ENCODE results near the gene BCR.
A peak's percentile ranks its signal among the peaks of the same experiment; 100 is the strongest.
"Not testable (repeated sequence)": the region's sequence is repeated elsewhere in the genome, so short reads cannot be mapped to it uniquely, and the experiment has no call there.

BCR gene

GRCh38 chr22:23313791-23314567, 133.7 kb downstream of the BCR start:
- TF ChIP-seq JUND (IDR thresholded peaks at IDR 0.05; ENCODE audit: low read depth): no peak
- DNase-seq (ENCODE audit: low read depth in 1 of 2, low spot score in 1 of 2): no peak
- in situ Hi-C loops (cut with HindIII; ENCODE audit: low pct_unique_long_range_greater_than_20kb, low sequenced_read_pairs): no loop called here

- peak; percentile 13 to 39 for DNase-seq (ENCODE audit: low read depth in 1 of 2, low spot score in 1 of 2)
- in situ Hi-C loops (cut with HindIII; ENCODE audit: low pct_unique_long_range_greater_than_20kb, low sequenced_read_pairs): no loop called here
- no peak for TF ChIP-seq JUND (IDR thresholded peaks at IDR 0.05; ENCODE audit: low read depth)
Observed at GRCh38 chr22:23315341-23315917, 135.1 kb downstream of the BCR start.

GRCh38 chr22:23316596-23316995, 136.3 kb downstream of the BCR start:
- in situ Hi-C loops (cut with HindIII; ENCODE audit: low pct_unique_long_range_greater_than_20kb, low sequenced_read_pairs); DNase-seq (ENCODE audit: low read depth in 1 of 2, low spot score in 1 of 2): not testable (repeated sequence)

GRCh38 chr22:23318316-23318715, 138.0 kb downstream of the BCR start:
- DNase-seq (ENCODE audit: low read depth in 1 of 2, low spot score in 1 of 2); in situ Hi-C loops (cut with HindIII; ENCODE audit: low pct_unique_long_range_greater_than_20kb, low sequenced_read_pairs): not testable (repeated sequence)

- in situ Hi-C loops (cut with HindIII; ENCODE audit: low pct_unique_long_range_greater_than_20kb, low sequenced_read_pairs); DNase-seq (ENCODE audit: low read depth in 1 of 2, low spot score in 1 of 2): not testable (repeated sequence)
Observed at GRCh38 chr22:23322497-23323080, 142.3 kb downstream of the BCR start.

GRCh38 chr22:23323960-23324688, 143.8 kb downstream of the BCR start:
- in situ Hi-C loops (cut with HindIII; ENCODE audit: low pct_unique_long_range_greater_than_20kb, low sequenced_read_pairs): not testable (repeated sequence)

GRCh38 chr22:23325183-23325582, 144.9 kb downstream of the BCR start:
- TF ChIP-seq JUND (IDR thresholded peaks at IDR 0.05; ENCODE audit: low read depth): no peak
- in situ Hi-C loops (cut with HindIII; ENCODE audit: low pct_unique_long_range_greater_than_20kb, low sequenced_read_pairs): no loop called here

More at GRCh38 chr22:23323960-23324688, 143.8 kb downstream of the BCR start:
- not testable (repeated sequence) for DNase-seq (ENCODE audit: low read depth in 1 of 2, low spot score in 1 of 2)

GRCh38 chr22:23333822-23334221, 153.5 kb downstream of the BCR start:
- DNase-seq (ENCODE audit: low read depth in 1 of 2, low spot score in 1 of 2); in situ Hi-C loops (cut with HindIII; ENCODE audit: low pct_unique_long_range_greater_than_20kb, low sequenced_read_pairs): not testable (repeated sequence)

More at GRCh38 chr22:23325183-23325582, 144.9 kb downstream of the BCR start:
- DNase-seq (ENCODE audit: low read depth in 1 of 2, low spot score in 1 of 2): no peak

GRCh38 chr22:23337672-23338071, 157.4 kb downstream of the BCR start:
- in situ Hi-C loops (cut with HindIII; ENCODE audit: low pct_unique_long_range_greater_than_20kb, low sequenced_read_pairs); DNase-seq (ENCODE audit: low read depth in 1 of 2, low spot score in 1 of 2): not testable (repeated sequence)

GRCh38 chr22:23341942-23342695, 161.8 kb downstream of the BCR start:
- in situ Hi-C loops (cut with HindIII; ENCODE audit: low pct_unique_long_range_greater_than_20kb, low sequenced_read_pairs); DNase-seq (ENCODE audit: low read depth in 1 of 2, low spot score in 1 of 2): not testable (repeated sequence)

GRCh38 chr22:23351321-23351720, 171.0 kb downstream of the BCR start:
- DNase-seq (ENCODE audit: low read depth in 1 of 2, low spot score in 1 of 2): no peak
- in situ Hi-C loops (cut with HindIII; ENCODE audit: low pct_unique_long_range_greater_than_20kb, low sequenced_read_pairs): no loop called here
- TF ChIP-seq JUND (IDR thresholded peaks at IDR 0.05; ENCODE audit: low read depth): no peak

GRCh38 chr22:23353004-23353403, 172.7 kb downstream of the BCR start:
- TF ChIP-seq JUND (IDR thresholded peaks at IDR 0.05; ENCODE audit: low read depth): no peak
- in situ Hi-C loops (cut with HindIII; ENCODE audit: low pct_unique_long_range_greater_than_20kb, low sequenced_read_pairs): no loop called here
- no peak for DNase-seq (ENCODE audit: low read depth in 1 of 2, low spot score in 1 of 2)
